MCF 10A (cell line): ENCODE measurements around the gene AP1G2. TPM values are rescaled to one million over a fixed set of nuclear protein-coding genes. Genes with fewer than 3 reads are reported as not detected.

Source experiments
- BruUV-seq: library from RNA; stranded (reverse); fragments of 400-500 nt; replicated peaks from 2 replicates; lab custom pipeline; 2021; lab: Mats Ljungman, UMichigan
- CTCF ChIA-PET: fragments of 300-600 bp; sonication (Branson Sonifier 250); formaldehyde crosslinking; extraction: SDS; loops from one replicate; lab custom pipeline; 2021; ENCODE audit warnings: antibody characterized with exemption, inconsistent platforms; lab: Yijun Ruan, JAX
- POLR2A ChIA-PET: fragments of 300-600, 350-650 bp; sonication (Branson Sonifier 250); formaldehyde crosslinking; extraction: SDS; loops from one replicate; lab custom pipeline; 2020; ENCODE audit warnings: antibody characterized with exemption, inconsistent platforms; lab: Yijun Ruan, JAX
- DNase-seq: peaks from one replicate; pipeline ENCODE4 v3.0.0-alpha.2; 2018; ENCODE audit not compliant: unreplicated experiment
- H3K27ac Mint-ChIP-seq: one replicate; pipeline ENCODE4 v1.8.0; 2022; ENCODE audit warnings: mild to moderate bottlenecking, low read depth, mixed read lengths; ENCODE audit not compliant: unreplicated experiment
- H3K27me3 Mint-ChIP-seq: one replicate; pipeline ENCODE4 v1.8.0; 2022; ENCODE audit warnings: mixed read lengths; ENCODE audit not compliant: insufficient read depth, unreplicated experiment
- H3K36me3 Mint-ChIP-seq: one replicate; pipeline ENCODE4 v1.8.0; 2022; ENCODE audit warnings: mild to moderate bottlenecking, moderate library complexity, mixed read lengths; ENCODE audit not compliant: insufficient read depth, unreplicated experiment
- H3K4me1 Mint-ChIP-seq: one replicate; pipeline ENCODE4 v1.8.0; 2022; ENCODE audit warnings: mixed read lengths; ENCODE audit not compliant: insufficient read depth, unreplicated experiment
- H3K4me3 Mint-ChIP-seq: one replicate; pipeline ENCODE4 v1.8.0; 2022; ENCODE audit warnings: mild to moderate bottlenecking, moderate library complexity, mixed read lengths; ENCODE audit not compliant: unreplicated experiment
- H3K9me3 Mint-ChIP-seq: one replicate; pipeline ENCODE4 v1.8.0; 2022; ENCODE audit warnings: mixed read lengths; ENCODE audit not compliant: unreplicated experiment
- CTCF ChIP-seq: fragments of 200-600 bp; IDR thresholded peaks from one replicate; pipeline ENCODE4 v1.8.0; 2022; ENCODE audit warnings: antibody characterized with exemption, mild to moderate bottlenecking; ENCODE audit not compliant: unreplicated experiment
- intact Hi-C: fragments of 100-400 bp; cut with micrococcal nuclease; formaldehyde crosslinking; loops from 2 replicates; pipeline ENCODE4 v1.14.1; 2022
- total RNA-seq: library from RNA; stranded (reverse); gene quantifications from 2 replicates; pipeline ENCODE4 v1.2.3, GENCODE V29; 2022

AP1G2 gene
- total RNA-seq, 1 experiment from 2014 or later: 89.2 TPM

GRCh38 chr14:23613242-23614070 is 45.9 kb upstream of the AP1G2 start:
- intact Hi-C loops: no loop called here
- Mint-ChIP-seq H3K4me1 (no peaks in the 10 kb centered on the region), H3K9me3 (no peaks in the 10 kb centered on the region), H3K4me3 (no peak overlapping the region), H3K36me3 (no peaks in the 10 kb centered on the region), H3K27ac (no peak overlapping the region), H3K27me3 (peaks cover 51% of the 10 kb centered on the region)
- ChIA-PET CTCF (interaction anchor here (1.4 to 3.9 kb wide), 2 partner anchors 19 to 317 kb away, joined by 4 to 19 read pairs; no protein-coding TSS in a partner anchor), POLR2A (interaction anchor here (0.7 to 1.0 kb wide), 2 partner anchors 50 to 317 kb away, joined by 3 read pairs; no protein-coding TSS in a partner anchor)
- BruUV-seq: no TSS peak
- TF ChIP-seq CTCF: no peak
- no peak for DNase-seq

- Mint-ChIP-seq H3K4me3 (no peak overlapping the region), H3K27me3 (peaks cover 46% of the 10 kb centered on the region), H3K9me3 (no peaks in the 10 kb centered on the region), H3K27ac (no peak overlapping the region), H3K36me3 (no peaks in the 10 kb centered on the region), H3K4me1 (no peaks in the 10 kb centered on the region)
- TF ChIP-seq CTCF: no peak
- intact Hi-C loops: no loop called here
- no peak for DNase-seq
- BruUV-seq: no TSS peak
- POLR2A ChIA-PET: interaction anchor here (1.0 kb wide), 1 partner anchor 50 kb away, joined by 3 read pairs; no protein-coding TSS in a partner anchor
- CTCF ChIA-PET: interaction anchor here (3.9 kb wide), 1 partner anchor 19 kb away, joined by 19 read pairs; no protein-coding TSS in a partner anchor
Measured at GRCh38 chr14:23612802-23613201, 45.2 kb upstream of the AP1G2 start.

- no peak overlapping the region for H3K4me3 Mint-ChIP-seq
- H3K36me3 Mint-ChIP-seq: no peaks in the 10 kb centered on the region
- H3K9me3 Mint-ChIP-seq: no peaks in the 10 kb centered on the region
- DNase-seq: no peak
- ChIA-PET POLR2A (interaction anchor here (0.6 to 1.0 kb wide), 2 partner anchors 49 to 684 kb away, joined by 3 read pairs; no protein-coding TSS in a partner anchor), CTCF (interaction anchor here (1.5 to 3.9 kb wide), 2 partner anchors 20 to 23 kb away, joined by 8 to 19 read pairs; no protein-coding TSS in a partner anchor)
- no peak for TF ChIP-seq CTCF
- H3K27me3 Mint-ChIP-seq: peaks cover 46% of the 10 kb centered on the region
- no peaks in the 10 kb centered on the region for H3K4me1 Mint-ChIP-seq
- intact Hi-C loops: no loop called here
- no peak overlapping the region for H3K27ac Mint-ChIP-seq
- no TSS peak for BruUV-seq
Measured at GRCh38 chr14:23612354-23612732, 44.8 kb upstream of the AP1G2 start.

- Mint-ChIP-seq H3K9me3 (no peaks in the 10 kb centered on the region), H3K4me3 (no peak overlapping the region), H3K27me3 (peaks cover 46% of the 10 kb centered on the region), H3K27ac (no peak overlapping the region), H3K4me1 (no peaks in the 10 kb centered on the region), H3K36me3 (no peaks in the 10 kb centered on the region)
- ChIA-PET POLR2A (interaction anchor here (0.7 kb wide), 1 partner anchor 192 kb away, joined by 3 read pairs; no protein-coding TSS in a partner anchor), CTCF (interaction anchor here (0.9 to 3.9 kb wide), 4 partner anchors 20 to 22 kb away, joined by 3 to 19 read pairs (median 6); no protein-coding TSS in a partner anchor)
- DNase-seq: no peak
- no TSS peak for BruUV-seq
- intact Hi-C loops: no loop called here
- TF ChIP-seq CTCF: no peak
Measured at GRCh38 chr14:23610815-23611289, 43.3 kb upstream of the AP1G2 start.
